Esophagus squamous epithelium (tissue), 5 donors: Measurements from ENCODE around the gene UMAD1. TPM values are rescaled to one million over a fixed set of nuclear protein-coding genes. Genes with fewer than 3 reads are reported as not detected.

Source experiments
- DNase-seq: peaks from one replicate; lab custom pipeline; 2025; lab: John Stamatoyannopoulos, UW
- H3K27ac ChIP-seq, 4 donors: fragments of 200-600 bp; sonication (generic); one replicate each; pipeline ENCODE4 v1.5.1; 2016 to 2019; ENCODE audit warnings: mild to moderate bottlenecking in 1 of 4
- H3K27me3 ChIP-seq, 4 donors: fragments of 200-600 bp; sonication (generic); 1 replicate in 3 of 4; 2 replicates in 1 of 4; pipeline versions ENCODE4 v1.5.1 to v1.6.0; 2017 to 2021; ENCODE audit warnings: antibody characterized with exemption in 1 of 4
- H3K36me3 ChIP-seq, 3 donors: fragments of 200-600 bp; sonication (generic); one replicate each; pipeline ENCODE4 v1.5.1; 2016 to 2019
- H3K4me1 ChIP-seq, 3 donors: fragments of 200-600 bp; sonication (generic); one replicate each; pipeline ENCODE4 v1.5.1; 2017 to 2019
- H3K4me3 ChIP-seq, 4 donors: fragments of 200-600 bp; sonication (generic); 1 replicate in 3 of 4; 2 replicates in 1 of 4; pipeline ENCODE4 v1.5.1; 2016 to 2019; ENCODE audit warnings: mild to moderate bottlenecking in 2 of 4, moderate library complexity in 1 of 4
- H3K9me3 ChIP-seq, 3 donors: fragments of 200-600 bp; sonication (generic); one replicate each; pipeline ENCODE4 v1.5.1; 2016 to 2019
- CTCF ChIP-seq, 6 experiments: fragments of 450-650 bp in 4 of 6; fragments of 200-600 bp in 2 of 6; sonication (generic) in 2 of 6; IDR thresholded peaks; one replicate each; pipeline ENCODE4 v1.5.1; 2016 to 2019; ENCODE audit warnings: antibody characterized with exemption in 6 of 6, mild to moderate bottlenecking in 4 of 6, moderate library complexity in 4 of 6
- POLR2A ChIP-seq, 4 donors: fragments of 450-650 bp; IDR thresholded peaks; one replicate each; pipeline ENCODE4 v1.6.1; 2017; ENCODE audit warnings: antibody characterized with exemption in 4 of 4, mild to moderate bottlenecking in 4 of 4, moderate library complexity in 3 of 4
- WGBS, 2 donors: methylation state at CpG; one replicate each; pipeline ENCODE4 v1.1.5; 2018; 5-methylcytosine and 5-hydroxymethylcytosine counted together
- intact Hi-C: fragments of 100-400 bp; cut with DNase I; formaldehyde crosslinking; loops from one replicate; pipeline ENCODE4 v1.15.0; 2022
- total RNA-seq, 4 donors: library from RNA; depleted of rRNA; stranded (reverse); fragments of >200 nt; gene quantifications; one replicate each; pipeline ENCODE4 v1.1.0, GENCODE V29; 2016
- donor health status: DM: yes; HTN: yes; CAD: no.

Gene UMAD1
- total RNA-seq, 4 donors from 2014 or later, result 2.5 to 7.6 (median 6.3) TPM

- Histone ChIP-seq H3K4me3 (no peak overlapping the region), H3K27me3 (no peaks in the 10 kb centered on the region), H3K36me3 (peaks cover 0 to 39% (median 0%) of the 10 kb centered on the region in 3 donors), H3K27ac (no peak overlapping the region), H3K4me1 (no peaks in the 10 kb centered on the region), H3K9me3 (no peaks in the 10 kb centered on the region)
- no peak for DNase-seq
- intact Hi-C loops, result no loop called here
- TF ChIP-seq POLR2A (IDR thresholded peaks at IDR 0.05), result no peak
- no peak for TF ChIP-seq CTCF (IDR thresholded peaks at IDR 0.05)
- WGBS, 2 donors, result 85 to 89% methylated on average over 2 of the region's 2 CpGs
Measured at GRCh38 chr7:7609330-7609729, 31.2 kb upstream of the UMAD1 start.

GRCh38 chr7:7612519-7612918 is 28.0 kb upstream of the UMAD1 start:
- H3K27ac ChIP-seq, result no peak overlapping the region
- H3K36me3 ChIP-seq, result peaks cover 0 to 21% (median 0%) of the 10 kb centered on the region in 3 donors
- H3K9me3 ChIP-seq, result no peaks in the 10 kb centered on the region
- H3K4me3 ChIP-seq, result no peak overlapping the region
- no peaks in the 10 kb centered on the region for H3K4me1 ChIP-seq
- WGBS, 2 donors, result 75 to 83% methylated on average over 1 of the region's 1 CpG
- no peak for DNase-seq
- H3K27me3 ChIP-seq, result no peaks in the 10 kb centered on the region
- intact Hi-C loops, result no loop called here
- no peak for TF ChIP-seq CTCF (IDR thresholded peaks at IDR 0.05)
- no peak for TF ChIP-seq POLR2A (IDR thresholded peaks at IDR 0.05)

GRCh38 chr7:7613210-7613609 is 27.3 kb upstream of the UMAD1 start:
- no peak for TF ChIP-seq POLR2A (IDR thresholded peaks at IDR 0.05)
- TF ChIP-seq CTCF (IDR thresholded peaks at IDR 0.05), result no peak
- H3K4me3 ChIP-seq, result no peak overlapping the region
- no peaks in the 10 kb centered on the region for H3K4me1 ChIP-seq
- no peaks in the 10 kb centered on the region for H3K27me3 ChIP-seq
- no peaks in the 10 kb centered on the region for H3K9me3 ChIP-seq
- no peak for DNase-seq
- intact Hi-C loops, result no loop called here
- H3K36me3 ChIP-seq, result peaks cover 0 to 14% (median 0%) of the 10 kb centered on the region in 3 donors
- WGBS, 2 donors, result 93 to 100% methylated on average over 1 of the region's 1 CpG
- no peak overlapping the region for H3K27ac ChIP-seq

- TF ChIP-seq POLR2A (IDR thresholded peaks at IDR 0.05) (no peak), CTCF (IDR thresholded peaks at IDR 0.05) (no peak)
- H3K4me1 ChIP-seq, result no peaks in the 10 kb centered on the region
- H3K27ac ChIP-seq, result no peak overlapping the region
- H3K4me3 ChIP-seq, result no peak overlapping the region
- H3K36me3 ChIP-seq, result peaks cover 0 to 4% (median 0%) of the 10 kb centered on the region in 3 donors
- no peaks in the 10 kb centered on the region for H3K27me3 ChIP-seq
- no peak for DNase-seq
- H3K9me3 ChIP-seq, result no peaks in the 10 kb centered on the region
- intact Hi-C loops, result no loop called here
- 77 to 83% methylated on average over 4 of the region's 4 CpGs for WGBS, 2 donors
Measured at GRCh38 chr7:7614018-7614741, 26.4 kb upstream of the UMAD1 start.

- intact Hi-C loops, result no loop called here
- TF ChIP-seq POLR2A (IDR thresholded peaks at IDR 0.05) (no peak), CTCF (IDR thresholded peaks at IDR 0.05) (no peak)
- 76 to 78% methylated on average over 3 of the region's 3 CpGs for WGBS, 2 donors
- Histone ChIP-seq H3K36me3 (no peaks in the 10 kb centered on the region), H3K27ac (no peak overlapping the region), H3K4me1 (no peaks in the 10 kb centered on the region), H3K27me3 (no peaks in the 10 kb centered on the region), H3K9me3 (no peaks in the 10 kb centered on the region), H3K4me3 (no peak overlapping the region)
- DNase-seq, result no peak
Measured at GRCh38 chr7:7617550-7617949, 23.0 kb upstream of the UMAD1 start.
